HUES48 (cell line): ENCODE results near the gene RARG.

Experiments
- H3K27ac ChIP-seq: one replicate; pipeline ENCODE4 v1.7.0; 2013; ENCODE audit warnings: low read depth, low read length, inconsistent platforms
- H3K27me3 ChIP-seq: 2 replicates; pipeline ENCODE4 v1.6.1; 2013; ENCODE audit warnings: mild to moderate bottlenecking, low read length; ENCODE audit not compliant: control insufficient read depth, insufficient read depth
- H3K36me3 ChIP-seq: 2 replicates; pipeline ENCODE4 v1.6.1; 2013; ENCODE audit warnings: low read length; ENCODE audit not compliant: control insufficient read depth, insufficient read depth
- H3K4me1 ChIP-seq: 2 replicates; pipeline ENCODE4 v1.6.1; 2013; ENCODE audit warnings: mild to moderate bottlenecking, low read length; ENCODE audit not compliant: control insufficient read depth, insufficient read depth
- H3K4me3 ChIP-seq: 2 replicates; pipeline ENCODE4 v1.5.1; 2013; ENCODE audit warnings: mild to moderate bottlenecking, low read depth, low read length
- H3K9ac ChIP-seq: 2 replicates; pipeline ENCODE4 v1.6.1; 2013; ENCODE audit warnings: mild to moderate bottlenecking, low read depth, low read length, moderate library complexity
- H3K9me3 ChIP-seq: 2 replicates; pipeline ENCODE4 v1.6.1; 2013; ENCODE audit warnings: low read length; ENCODE audit not compliant: control insufficient read depth, insufficient read depth

RARG gene

DNA sequence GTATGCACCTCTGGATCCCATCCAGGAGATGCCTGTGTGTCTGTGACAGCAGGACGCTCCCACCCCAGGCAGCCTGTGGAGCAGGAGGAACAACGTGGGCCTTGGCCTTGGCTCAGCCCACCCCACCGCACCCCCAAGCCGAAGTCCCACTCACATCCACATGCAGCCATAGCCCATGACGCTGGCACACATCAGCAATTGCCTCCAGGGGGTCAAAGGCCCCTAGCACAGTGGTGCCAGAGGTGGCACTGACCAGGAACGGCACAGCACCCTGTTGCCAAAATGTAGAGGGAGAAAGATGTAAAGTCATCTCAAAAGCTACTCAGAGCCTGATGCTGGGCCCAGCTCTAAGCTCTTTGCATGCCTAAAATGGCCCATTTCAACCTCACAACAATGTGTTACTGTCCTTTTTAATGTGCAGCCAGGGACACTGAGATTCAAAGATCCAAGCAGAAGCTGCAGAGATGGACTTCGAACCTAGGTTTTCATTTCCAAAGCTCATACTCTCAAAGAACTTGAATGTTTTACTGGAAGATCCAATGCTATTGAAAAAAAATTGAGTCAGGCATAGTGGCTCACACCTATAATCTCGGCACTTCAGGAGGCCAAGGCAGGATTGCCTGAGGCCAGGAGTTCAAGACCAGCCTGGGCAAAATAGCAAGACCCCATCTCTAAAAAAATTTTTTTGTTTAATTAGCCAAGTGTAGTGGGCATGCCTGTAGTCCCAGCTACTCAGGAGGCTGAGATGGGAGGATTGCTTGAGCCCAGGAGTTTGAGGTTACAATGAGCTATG, 70.7 kb downstream of the RARG start:
- H3K27me3 ChIP-seq, result peaks cover 22% of the 10 kb centered on the region
- H3K9ac ChIP-seq, result no peak overlapping the region
- H3K36me3 ChIP-seq, result no peaks in the 10 kb centered on the region
- no peak overlapping the region for H3K27ac ChIP-seq
- no peaks in the 10 kb centered on the region for H3K9me3 ChIP-seq
- no peak overlapping the region for H3K4me3 ChIP-seq
- peaks cover 4% of the 10 kb centered on the region; the same call in 1 of the 2 replicates for H3K4me1 ChIP-seq

DNA sequence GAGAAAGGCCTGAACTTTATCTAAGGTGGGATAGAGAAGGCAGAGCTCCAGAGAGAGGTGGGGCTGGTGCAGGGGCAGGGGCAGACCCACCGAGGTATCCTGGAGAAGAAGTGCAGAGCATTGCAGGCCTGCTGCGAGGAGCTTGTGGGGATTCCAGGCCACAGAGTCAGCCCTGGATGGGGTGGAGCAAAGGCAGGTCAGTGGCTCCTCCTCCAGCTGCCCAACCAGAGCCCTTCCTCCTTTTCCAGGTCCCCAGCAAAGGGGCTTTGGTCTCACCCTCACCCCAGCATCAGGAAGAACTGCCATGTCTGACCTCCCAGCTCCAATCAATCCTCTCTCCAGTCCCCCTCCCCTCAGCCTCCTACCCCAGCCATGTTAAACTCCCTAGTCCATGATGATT, 71.3 kb downstream of the RARG start:
- Histone ChIP-seq H3K4me1 (peaks cover 4% of the 10 kb centered on the region; the same call in 1 of the 2 replicates), H3K4me3 (no peak overlapping the region), H3K9ac (no peak overlapping the region), H3K27me3 (peaks cover 22% of the 10 kb centered on the region), H3K36me3 (no peaks in the 10 kb centered on the region), H3K9me3 (no peaks in the 10 kb centered on the region), H3K27ac (no peak overlapping the region)
